ENCODE results near the gene HPS3.
A peak's percentile ranks its signal among the peaks of the same experiment; 100 is the strongest.
"Not testable (repeated sequence)": the region's sequence is repeated elsewhere in the genome, so short reads cannot be mapped to it uniquely, and the experiment has no call there.

Gene HPS3, protein sequence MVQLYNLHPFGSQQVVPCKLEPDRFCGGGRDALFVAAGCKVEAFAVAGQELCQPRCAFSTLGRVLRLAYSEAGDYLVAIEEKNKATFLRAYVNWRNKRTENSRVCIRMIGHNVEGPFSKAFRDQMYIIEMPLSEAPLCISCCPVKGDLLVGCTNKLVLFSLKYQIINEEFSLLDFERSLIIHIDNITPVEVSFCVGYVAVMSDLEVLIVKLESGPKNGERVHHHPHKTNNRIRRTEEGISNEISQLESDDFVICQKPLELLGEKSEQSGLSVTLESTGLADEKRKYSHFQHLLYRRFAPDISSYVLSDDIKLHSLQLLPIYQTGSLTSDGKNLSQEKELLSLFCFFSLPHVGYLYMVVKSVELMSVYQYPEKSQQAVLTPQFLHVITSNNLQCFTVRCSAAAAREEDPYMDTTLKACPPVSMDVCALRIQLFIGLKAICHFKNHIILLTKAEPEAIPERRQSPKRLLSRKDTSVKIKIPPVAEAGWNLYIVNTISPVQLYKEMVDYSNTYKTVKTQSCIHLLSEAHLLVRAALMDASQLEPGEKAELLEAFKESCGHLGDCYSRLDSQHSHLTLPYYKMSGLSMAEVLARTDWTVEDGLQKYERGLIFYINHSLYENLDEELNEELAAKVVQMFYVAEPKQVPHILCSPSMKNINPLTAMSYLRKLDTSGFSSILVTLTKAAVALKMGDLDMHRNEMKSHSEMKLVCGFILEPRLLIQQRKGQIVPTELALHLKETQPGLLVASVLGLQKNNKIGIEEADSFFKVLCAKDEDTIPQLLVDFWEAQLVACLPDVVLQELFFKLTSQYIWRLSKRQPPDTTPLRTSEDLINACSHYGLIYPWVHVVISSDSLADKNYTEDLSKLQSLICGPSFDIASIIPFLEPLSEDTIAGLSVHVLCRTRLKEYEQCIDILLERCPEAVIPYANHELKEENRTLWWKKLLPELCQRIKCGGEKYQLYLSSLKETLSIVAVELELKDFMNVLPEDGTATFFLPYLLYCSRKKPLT

GRCh38 chr3:149129326-149130205 lies at the start of gene HPS3:
Gene HPS3 (plus strand): TSS chr3:149129638. CDS start chr3:149129724, 86 bp downstream.
- peak; percentile 63 for DNase-seq

DNA sequence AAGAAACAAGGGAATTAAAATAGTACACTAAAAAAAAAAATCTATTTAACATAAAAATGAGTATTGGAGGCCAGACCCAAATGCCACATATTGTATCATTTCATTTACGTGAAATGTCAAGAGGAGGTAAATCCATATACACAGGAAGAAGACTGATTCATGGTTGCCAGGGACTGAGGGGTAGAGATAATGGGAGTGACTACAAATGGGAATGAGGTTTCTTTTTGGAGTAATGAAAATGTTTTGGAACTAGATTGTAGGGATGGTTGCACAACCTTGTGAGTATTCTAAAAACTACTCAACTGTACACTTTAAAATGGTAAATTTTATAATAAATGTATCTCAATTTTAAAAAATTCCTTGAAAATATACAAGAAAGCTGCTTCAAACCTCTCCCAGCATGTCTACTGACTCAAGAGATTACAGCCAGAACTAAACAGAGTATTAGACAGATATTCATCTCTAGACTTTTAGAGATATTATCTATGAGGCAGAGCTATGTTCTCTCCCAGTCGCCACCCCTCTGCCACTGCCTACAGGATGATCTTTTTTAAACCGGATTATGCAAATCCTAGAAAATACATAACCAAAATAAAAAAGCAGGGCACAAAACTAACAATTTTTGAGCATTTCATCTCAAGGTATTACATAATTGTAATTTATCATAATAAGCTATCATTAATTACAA lies 49.3 kb upstream of the HPS3 start:
- DNase-seq, result no peak

DNA sequence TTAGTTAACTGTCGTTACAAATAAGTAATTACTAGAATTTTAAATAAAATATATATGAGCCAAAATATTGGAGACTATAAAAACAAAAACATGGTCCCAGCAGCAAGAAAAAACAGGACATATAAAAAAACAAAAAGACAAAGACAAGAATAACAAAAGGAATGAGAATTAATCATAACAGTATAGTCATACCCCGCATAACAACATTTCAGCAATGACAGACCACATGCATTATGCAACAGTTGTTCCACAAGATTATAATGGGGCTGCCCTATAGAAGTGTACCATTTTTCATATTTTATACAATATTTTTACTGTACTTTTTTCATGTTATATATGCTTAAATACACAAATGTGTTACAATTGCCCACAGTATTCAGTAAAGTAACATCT lies 48.7 kb upstream of the HPS3 start:
- no peak for DNase-seq

- no peak for DNase-seq
Observed at GRCh38 chr3:149081772-149082171, 47.7 kb upstream of the HPS3 start.

DNA sequence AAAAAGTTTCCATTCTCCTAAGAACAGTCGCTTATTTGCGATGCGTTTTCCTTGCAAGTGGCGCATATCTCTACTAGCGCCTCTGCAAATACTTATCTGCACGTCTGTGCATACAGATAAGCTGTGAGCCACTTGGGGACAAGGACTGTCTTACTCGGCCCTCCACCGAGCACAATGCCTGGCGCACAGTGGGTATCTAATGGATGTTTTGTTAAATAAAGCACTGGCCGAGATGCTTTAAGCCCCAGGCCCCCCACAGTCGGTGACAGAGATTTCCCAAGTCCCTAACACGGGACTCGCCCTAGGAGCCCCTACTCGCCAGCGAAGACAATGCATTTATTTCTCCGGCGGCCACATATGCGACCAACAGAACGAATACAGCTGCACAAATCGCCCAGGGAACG lies 43.6 kb upstream of the HPS3 start:
- DNase-seq, result no peak

- DNase-seq, result peak; percentile 98
Observed at GRCh38 chr3:149086232-149086988, 43.0 kb upstream of the HPS3 start, which contains the start of gene HLTF. Gene HLTF (minus strand): TSS chr3:149086533. CDS start chr3:149086336, 197 bp downstream.

DNA sequence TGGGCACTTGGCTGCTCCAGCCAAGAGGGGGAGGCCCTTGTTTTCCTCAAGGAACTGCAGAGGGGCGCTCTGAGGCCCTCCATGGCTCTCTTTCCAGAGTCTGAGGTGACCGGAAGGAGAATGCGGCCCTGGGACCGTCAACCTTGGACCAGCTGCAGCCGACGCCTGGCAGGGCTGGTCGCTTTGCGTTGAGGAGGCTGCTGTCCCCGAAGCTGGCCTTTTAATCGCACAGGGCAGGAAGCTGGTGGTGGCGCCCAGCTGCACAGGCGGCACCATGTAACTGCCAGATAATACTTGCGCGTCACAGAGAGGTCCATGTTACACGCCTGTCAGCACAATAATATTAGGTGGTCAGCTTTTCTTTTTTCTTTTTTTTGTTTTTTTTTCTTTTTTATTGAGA lies 42.2 kb upstream of the HPS3 start:
- no peak for DNase-seq

DNA sequence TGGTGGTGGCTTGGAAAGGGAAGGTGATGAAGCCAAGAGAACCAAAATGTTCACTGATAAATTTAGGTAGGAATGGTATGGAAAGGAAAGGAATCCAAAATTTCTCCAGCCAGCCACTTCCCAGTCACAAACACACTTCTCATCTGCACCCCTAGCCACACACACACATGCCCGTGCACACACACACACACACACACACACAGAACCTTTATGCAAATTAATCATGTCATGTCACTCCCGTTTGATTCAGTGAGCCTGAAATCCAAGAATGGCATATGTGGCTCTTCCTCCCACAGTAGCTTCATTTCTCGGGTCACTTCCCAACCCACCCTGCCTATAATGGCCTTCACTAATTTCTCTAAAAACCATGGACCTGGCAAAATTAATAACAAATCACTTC lies 40.0 kb upstream of the HPS3 start:
- no peak for DNase-seq

GRCh38 chr3:149090461-149090860 lies 39.0 kb upstream of the HPS3 start:
- DNase-seq, result no peak

GRCh38 chr3:149090907-149091306 lies 38.5 kb upstream of the HPS3 start:
- no peak for DNase-seq

DNA sequence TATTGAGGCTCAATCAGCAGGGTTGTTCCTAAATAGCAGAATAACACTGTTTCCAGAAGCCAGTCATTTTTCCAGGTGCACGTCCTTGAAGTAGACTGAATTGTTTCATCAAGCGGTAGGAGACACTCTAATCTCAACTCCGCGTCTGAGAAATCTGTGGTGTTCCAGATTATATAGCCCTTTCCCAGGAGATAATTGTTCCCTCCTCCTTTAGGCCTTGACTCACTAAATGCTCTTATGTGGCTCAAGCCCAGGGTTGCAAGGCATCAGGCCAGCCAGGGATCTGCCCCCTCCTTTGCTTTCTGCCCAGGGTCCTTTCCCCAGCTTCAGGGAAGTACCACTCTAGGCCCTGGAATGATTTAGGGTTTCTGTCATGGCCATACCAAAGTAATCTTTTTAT lies 37.5 kb upstream of the HPS3 start:
- DNase-seq, result no peak

- no peak for DNase-seq
Observed at GRCh38 chr3:149095487-149095886, 34.0 kb upstream of the HPS3 start.

- DNase-seq, result not testable (repeated sequence)
Observed at GRCh38 chr3:149097987-149098386, 31.5 kb upstream of the HPS3 start.

DNA sequence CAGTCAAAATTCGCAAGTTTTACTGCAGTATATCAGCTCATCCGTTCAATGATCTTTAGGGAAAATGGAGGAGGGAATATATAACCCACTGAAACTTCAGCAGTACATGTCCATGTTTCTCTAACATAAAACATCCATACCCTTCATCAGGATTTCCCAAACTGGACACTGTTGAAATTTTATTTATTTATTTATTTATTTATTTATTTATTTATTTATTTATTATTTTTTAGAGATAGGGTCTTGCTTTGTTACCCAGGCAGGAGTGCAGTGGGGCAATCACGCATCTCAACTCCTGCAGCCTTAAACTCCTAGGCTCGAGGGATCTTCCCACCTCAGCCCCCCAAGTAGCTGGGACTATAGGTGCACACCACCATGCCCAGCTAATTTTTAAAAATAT lies 28.3 kb upstream of the HPS3 start:
- DNase-seq, result no peak

GRCh38 chr3:149101641-149102040 lies 27.8 kb upstream of the HPS3 start:
- no peak for DNase-seq

- no peak for DNase-seq
Observed at GRCh38 chr3:149104484-149104883, 25.0 kb upstream of the HPS3 start.

DNA sequence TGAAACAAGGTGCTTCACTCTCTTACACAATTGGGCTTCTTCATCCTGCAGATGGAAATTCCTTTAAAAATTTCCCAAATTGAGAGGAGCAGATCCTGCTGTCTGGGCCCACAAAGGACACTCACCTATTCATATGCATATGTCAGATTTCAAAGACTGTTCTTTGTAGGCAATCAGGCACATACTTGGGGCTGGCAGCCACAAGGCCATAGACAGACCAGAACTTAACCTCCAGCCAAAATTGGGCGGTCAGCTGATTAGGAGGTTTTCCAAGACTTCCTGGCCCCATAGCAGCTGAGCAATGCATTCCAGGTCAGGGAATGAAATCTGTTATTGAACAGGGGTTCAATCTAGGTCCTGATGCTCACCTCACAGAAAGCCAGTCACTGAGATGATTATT lies 15.0 kb upstream of the HPS3 start:
- DNase-seq, result no peak

GRCh38 chr3:149115114-149115513 lies 14.3 kb upstream of the HPS3 start:
- DNase-seq, result no peak

GRCh38 chr3:149118724-149119123 lies 10.7 kb upstream of the HPS3 start:
- DNase-seq, result no peak

DNA sequence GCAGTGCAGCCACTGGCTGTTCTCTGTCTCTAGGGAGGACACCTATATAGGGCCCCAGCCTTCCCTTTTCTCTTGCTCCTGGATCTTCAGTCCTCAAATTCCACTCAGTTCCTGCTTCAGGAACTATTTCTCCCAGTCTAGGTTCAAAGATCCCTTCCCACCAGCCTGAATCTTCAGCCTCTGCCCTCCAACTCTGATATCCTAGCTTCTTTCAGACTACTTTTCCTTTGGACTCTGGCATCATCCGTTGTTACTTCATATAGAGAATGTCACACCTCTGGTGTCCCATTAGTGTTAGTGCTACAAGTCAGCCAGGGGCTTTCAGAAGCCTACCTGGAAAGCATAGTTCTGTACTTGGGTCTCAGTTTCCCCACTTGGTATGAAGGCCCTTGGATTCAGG lies 10.0 kb upstream of the HPS3 start:
- no peak for DNase-seq
